ENCODE measurements around the gene CHD1L.

The CHD1L gene

DNA sequence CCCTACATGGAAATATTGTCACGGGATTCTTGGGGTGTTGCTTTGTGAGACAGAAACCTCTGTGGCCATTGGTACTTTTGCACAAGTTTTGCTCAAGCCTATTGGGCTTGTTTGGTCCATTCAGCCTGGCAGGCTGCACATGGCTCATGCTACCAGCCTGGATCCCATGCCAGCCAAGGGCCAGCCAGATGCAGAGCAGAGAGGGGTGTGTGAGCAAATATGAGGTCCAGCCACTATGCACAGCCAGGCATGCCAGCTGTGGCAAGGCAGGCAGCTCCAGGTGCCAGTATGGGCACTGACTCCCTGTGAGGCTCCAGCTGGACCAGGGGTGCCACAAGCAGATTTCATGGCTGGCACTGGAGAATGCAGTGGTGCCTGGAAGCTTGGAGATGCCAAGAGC lies 6.7 kb upstream of the CHD1L start:
- H3K27ac ChIP-seq = no peak overlapping the region
- H3K4me1 ChIP-seq (ENCODE audit: low read depth, poor library complexity, severe bottlenecking) = no peaks in the 10 kb centered on the region
- TF ChIP-seq, protein P1, sequence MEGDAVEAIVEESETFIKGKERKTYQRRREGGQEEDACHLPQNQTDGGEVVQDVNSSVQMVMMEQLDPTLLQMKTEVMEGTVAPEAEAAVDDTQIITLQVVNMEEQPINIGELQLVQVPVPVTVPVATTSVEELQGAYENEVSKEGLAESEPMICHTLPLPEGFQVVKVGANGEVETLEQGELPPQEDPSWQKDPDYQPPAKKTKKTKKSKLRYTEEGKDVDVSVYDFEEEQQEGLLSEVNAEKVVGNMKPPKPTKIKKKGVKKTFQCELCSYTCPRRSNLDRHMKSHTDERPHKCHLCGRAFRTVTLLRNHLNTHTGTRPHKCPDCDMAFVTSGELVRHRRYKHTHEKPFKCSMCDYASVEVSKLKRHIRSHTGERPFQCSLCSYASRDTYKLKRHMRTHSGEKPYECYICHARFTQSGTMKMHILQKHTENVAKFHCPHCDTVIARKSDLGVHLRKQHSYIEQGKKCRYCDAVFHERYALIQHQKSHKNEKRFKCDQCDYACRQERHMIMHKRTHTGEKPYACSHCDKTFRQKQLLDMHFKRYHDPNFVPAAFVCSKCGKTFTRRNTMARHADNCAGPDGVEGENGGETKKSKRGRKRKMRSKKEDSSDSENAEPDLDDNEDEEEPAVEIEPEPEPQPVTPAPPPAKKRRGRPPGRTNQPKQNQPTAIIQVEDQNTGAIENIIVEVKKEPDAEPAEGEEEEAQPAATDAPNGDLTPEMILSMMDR (conservative IDR thresholded peaks at IDR 0.05; ENCODE audit: low read depth, low read length) = no peak
- H3K4me2 ChIP-seq = no peak overlapping the region
- H3K9ac ChIP-seq = no peak overlapping the region
- H3K4me3 ChIP-seq (IDR thresholded peaks at IDR 0.05; ENCODE audit: insufficient read depth, low read depth, low read length) = no peak overlapping the region
- no peaks in the 10 kb centered on the region for H4K20me1 ChIP-seq (ENCODE audit: insufficient read depth)
- H3K79me2 ChIP-seq (ENCODE audit: insufficient read depth, low read depth) = no peaks in the 10 kb centered on the region
- no peaks in the 10 kb centered on the region for H3K27me3 ChIP-seq (ENCODE audit: insufficient read depth, low read depth)
- H3K36me3 ChIP-seq (ENCODE audit: insufficient read depth) = no peaks in the 10 kb centered on the region
- H2AFZ ChIP-seq (ENCODE audit: low read depth) = no peak overlapping the region

DNA sequence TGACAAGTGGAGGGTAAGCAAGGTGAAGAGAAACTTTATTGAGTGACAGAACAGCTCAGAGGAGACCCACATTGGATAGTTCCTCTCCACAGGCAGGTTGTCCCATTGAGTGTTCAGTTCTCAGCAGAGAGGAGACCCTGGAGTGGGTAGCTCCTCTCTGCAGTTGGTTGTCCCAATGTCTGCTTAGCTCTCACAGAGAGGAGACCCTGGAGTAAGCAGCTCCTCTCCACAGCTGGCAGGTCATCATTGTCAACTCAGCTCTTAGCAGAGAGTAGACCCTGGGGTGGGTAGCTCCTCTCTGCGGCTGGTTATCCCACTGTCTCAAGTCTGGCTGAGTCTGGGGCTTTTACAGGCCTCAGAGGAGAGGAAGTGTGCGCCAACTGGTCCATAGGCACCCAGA lies 6.0 kb upstream of the CHD1L start:
- H3K4me2 ChIP-seq = no peak overlapping the region
- H3K9ac ChIP-seq = no peak overlapping the region
- no peaks in the 10 kb centered on the region for H3K4me1 ChIP-seq (ENCODE audit: low read depth, poor library complexity, severe bottlenecking)
- no peaks in the 10 kb centered on the region for H3K27me3 ChIP-seq (ENCODE audit: insufficient read depth, low read depth)
- H3K79me2 ChIP-seq (ENCODE audit: insufficient read depth, low read depth) = no peaks in the 10 kb centered on the region
- TF ChIP-seq, protein P1 (conservative IDR thresholded peaks at IDR 0.05; ENCODE audit: low read depth, low read length) = no peak
- no peak overlapping the region for H3K27ac ChIP-seq
- no peak overlapping the region for H2AFZ ChIP-seq (ENCODE audit: low read depth)
- no peaks in the 10 kb centered on the region for H3K36me3 ChIP-seq (ENCODE audit: insufficient read depth)
- H3K4me3 ChIP-seq (IDR thresholded peaks at IDR 0.05; ENCODE audit: insufficient read depth, low read depth, low read length) = no peak overlapping the region
- H4K20me1 ChIP-seq (ENCODE audit: insufficient read depth) = no peaks in the 10 kb centered on the region

DNA sequence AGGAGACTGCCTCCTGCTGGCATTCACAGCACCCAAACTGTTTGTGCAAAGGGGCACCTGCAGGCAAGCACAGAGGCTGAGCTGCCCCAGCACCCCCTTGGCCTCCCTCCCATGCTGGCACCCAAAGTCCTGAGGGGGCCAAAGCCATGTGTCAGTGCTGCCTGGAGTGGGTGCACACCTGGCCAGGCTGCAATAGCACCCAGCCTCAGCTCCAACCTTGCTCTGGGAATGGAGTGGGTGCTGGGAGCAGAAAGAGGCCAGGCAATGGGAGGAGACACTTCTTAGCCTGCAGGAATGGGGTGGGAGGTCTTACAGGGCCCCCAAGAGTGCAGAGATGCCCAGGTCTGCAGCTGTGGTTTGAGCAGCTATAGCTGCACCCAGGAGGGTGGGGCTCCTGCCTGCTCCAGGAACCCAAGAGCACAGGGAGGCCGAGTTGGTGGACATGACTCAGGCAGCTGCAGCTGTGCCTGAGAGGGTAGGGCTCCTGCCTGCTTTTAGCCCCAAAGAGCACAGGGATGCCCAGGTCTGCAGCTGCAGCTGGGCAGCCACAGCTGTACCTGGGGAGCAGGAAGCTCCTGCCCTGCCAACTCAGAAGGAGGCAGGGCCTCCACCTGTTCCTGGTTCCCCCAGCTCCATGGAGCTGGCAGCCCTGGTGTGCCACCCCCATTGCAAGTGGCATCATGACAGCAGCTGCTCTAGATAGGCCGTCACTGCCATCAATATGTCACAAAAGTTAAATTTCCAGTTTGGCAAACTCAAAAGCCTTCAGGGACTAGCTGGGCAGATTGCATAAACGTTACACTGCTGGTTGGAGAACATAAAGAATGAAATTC lies 5.3 kb upstream of the CHD1L start:
- Histone ChIP-seq H3K4me2 (no peak overlapping the region), H2AFZ (ENCODE audit: low read depth) (no peak overlapping the region), H3K27ac (no peak overlapping the region), H3K4me3 (IDR thresholded peaks at IDR 0.05; ENCODE audit: insufficient read depth, low read depth, low read length) (no peak overlapping the region), H3K36me3 (ENCODE audit: insufficient read depth) (no peaks in the 10 kb centered on the region), H3K4me1 (ENCODE audit: low read depth, poor library complexity, severe bottlenecking) (peaks cover 5% of the 10 kb centered on the region), H4K20me1 (ENCODE audit: insufficient read depth) (no peaks in the 10 kb centered on the region), H3K27me3 (ENCODE audit: insufficient read depth, low read depth) (no peaks in the 10 kb centered on the region), H3K79me2 (ENCODE audit: insufficient read depth, low read depth) (no peaks in the 10 kb centered on the region), H3K9ac (no peak overlapping the region)
- TF ChIP-seq, protein P1 (conservative IDR thresholded peaks at IDR 0.05; ENCODE audit: low read depth, low read length) = no peak

DNA sequence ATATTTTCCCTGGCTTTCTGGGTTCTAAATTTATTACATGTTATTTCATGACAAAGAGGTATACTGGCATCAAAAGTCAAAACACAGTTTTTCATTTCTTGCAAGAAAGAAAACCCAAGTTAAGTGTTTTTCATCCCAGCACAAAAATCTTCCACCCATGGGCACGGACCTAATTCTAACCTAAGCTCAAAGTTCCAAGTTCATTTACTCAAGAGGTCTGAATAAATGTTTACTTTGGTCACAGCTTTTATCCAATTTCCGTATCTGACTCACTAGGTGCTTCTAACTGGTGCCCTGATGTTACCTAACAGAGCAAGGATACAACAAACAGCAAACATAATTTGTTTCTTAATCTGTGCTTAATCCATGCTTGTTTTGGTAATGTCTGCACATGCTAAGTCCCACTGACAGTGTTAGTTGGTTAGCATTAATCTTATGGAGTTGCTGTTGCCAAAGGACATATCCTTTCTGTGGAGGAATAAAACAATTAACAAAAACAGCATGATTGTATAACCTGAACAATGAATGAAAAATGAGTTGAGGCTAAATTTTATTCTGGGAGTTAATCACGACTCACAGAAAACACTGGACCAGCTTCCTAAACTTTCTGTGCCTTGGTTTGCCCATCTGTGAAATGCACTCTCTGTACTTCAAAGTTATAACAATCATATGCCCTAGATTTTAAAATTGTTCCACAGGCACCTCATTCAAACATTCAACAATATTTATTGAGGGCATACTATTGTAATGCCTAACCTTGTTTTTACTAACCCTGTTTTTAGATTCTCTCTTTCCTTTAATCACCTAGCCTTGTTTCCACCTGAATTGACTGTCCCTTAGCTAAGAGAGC lies 4.2 kb upstream of the CHD1L start:
- no peaks in the 10 kb centered on the region for H4K20me1 ChIP-seq (ENCODE audit: insufficient read depth)
- no peak overlapping the region for H3K4me3 ChIP-seq (IDR thresholded peaks at IDR 0.05; ENCODE audit: insufficient read depth, low read depth, low read length)
- no peak overlapping the region for H3K4me2 ChIP-seq

More for the DNA sequence above, 4.2 kb upstream of the CHD1L start:
- Histone ChIP-seq H3K27ac (no peak overlapping the region), H3K9ac (no peak overlapping the region), H3K36me3 (ENCODE audit: insufficient read depth) (no peaks in the 10 kb centered on the region), H3K79me2 (ENCODE audit: insufficient read depth, low read depth) (peaks cover 4% of the 10 kb centered on the region), H2AFZ (ENCODE audit: low read depth) (no peak overlapping the region), H3K27me3 (ENCODE audit: insufficient read depth, low read depth) (no peaks in the 10 kb centered on the region), H3K4me1 (ENCODE audit: low read depth, poor library complexity, severe bottlenecking) (peaks cover 6% of the 10 kb centered on the region)
- TF ChIP-seq, protein P1 (conservative IDR thresholded peaks at IDR 0.05; ENCODE audit: low read depth, low read length) = no peak
